ENCODE results near the gene TRIM31.

The TRIM31 gene

DNA sequence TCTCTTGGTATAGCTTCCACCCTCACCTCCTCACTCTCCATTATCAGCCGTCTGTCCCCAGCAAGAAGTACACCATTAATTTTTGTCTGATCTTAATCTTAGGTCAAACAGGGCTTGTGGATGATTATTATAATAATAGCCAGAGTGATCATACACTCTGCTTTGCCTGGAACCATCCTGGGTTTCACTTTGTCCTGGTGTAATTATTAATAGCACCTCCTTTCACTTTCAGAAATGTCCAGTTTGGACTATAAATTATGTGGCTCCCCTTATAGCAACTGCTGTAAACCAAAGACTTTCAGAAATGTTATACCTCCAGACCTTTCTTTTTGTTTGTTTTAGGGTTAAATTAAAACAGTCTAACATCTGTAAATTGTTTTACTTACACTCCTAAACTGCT is 951 bp upstream of the TRIM31 start:
- no peak for DNase-seq (ENCODE audit: low read depth)

DNA sequence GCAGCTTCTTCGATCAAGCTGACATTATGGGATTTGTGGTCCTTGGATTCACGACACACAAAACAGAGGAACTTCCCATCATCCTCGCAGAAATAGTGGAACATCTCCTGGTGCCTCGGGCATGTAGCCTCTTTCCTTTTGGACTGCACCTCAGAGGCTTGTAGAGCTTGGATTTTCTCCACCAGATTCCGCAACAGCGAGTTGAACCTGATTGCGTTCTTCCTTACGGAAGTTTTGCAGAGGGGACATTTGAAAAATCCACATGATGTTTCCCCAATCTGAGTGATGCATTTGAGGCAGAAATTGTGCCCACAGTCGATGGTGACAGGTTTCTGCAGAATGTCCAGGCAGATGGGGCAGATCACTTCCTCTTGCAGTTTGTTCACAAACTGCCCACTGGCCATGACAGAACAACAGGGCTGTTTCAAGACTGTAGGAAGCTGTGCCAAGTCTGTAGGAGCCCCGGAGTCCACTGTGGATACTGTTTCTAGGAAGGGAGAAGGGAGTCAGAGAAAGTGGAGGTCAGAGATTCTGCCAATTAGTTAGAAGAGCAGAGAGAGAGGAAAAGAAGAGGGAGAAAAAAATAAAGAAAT is 392 bp downstream of the TRIM31 start:
- no peak for DNase-seq (ENCODE audit: low read depth)

DNA sequence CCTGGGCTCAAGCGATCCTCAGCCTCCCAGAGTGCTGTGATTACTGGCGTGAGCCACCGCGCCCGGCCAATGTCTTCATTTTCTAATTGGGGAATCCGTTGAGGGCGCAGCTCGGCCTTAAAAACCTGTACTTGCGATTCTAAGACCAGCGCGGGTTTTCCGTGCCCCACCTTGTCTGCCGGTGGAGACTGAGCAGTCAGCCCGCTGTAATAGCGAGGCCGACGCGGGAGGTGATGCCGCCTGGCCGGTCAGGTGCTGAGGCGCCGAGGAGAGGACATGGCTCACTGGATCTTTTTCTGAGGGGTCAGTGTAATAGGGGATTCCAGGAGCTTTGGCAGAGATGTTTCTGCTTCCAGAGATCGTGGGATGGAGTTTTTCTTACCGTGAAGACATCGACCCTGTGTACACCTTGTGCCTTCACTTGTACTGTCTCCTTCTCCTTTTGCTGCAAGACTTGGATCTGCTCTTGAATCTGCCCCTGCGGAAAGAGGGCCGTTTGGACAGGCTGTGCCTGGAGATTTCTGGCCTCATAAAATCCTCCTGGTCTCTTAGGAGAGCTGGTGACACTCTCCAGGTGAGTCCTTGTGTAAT is 1.5 kb downstream of the TRIM31 start:
- DNase-seq (ENCODE audit: low read depth) = no peak

DNA sequence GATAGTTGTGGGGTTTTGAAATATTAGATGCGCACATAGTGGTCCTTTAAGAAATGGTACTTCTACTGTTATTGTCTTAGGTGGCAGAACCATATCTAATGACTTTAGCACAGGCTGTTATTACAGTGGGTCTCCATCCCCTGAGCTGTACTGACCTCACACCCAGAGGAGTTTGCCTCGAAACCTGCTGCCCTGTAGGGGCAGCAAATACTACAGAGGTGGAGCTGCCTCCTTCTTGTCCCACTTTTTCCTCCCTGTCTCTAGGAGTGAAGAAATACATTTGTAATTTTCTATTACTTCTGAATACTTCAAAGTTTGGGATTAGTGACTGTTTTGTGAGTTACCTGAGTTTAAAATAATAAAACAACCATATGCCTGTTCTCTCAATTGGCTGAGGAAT is 8.2 kb downstream of the TRIM31 start:
- DNase-seq (ENCODE audit: low read depth) = no peak

GRCh38 chr6:30103872-30104179 is 9.1 kb downstream of the TRIM31 start:
- no peak for DNase-seq (ENCODE audit: low read depth)

DNA sequence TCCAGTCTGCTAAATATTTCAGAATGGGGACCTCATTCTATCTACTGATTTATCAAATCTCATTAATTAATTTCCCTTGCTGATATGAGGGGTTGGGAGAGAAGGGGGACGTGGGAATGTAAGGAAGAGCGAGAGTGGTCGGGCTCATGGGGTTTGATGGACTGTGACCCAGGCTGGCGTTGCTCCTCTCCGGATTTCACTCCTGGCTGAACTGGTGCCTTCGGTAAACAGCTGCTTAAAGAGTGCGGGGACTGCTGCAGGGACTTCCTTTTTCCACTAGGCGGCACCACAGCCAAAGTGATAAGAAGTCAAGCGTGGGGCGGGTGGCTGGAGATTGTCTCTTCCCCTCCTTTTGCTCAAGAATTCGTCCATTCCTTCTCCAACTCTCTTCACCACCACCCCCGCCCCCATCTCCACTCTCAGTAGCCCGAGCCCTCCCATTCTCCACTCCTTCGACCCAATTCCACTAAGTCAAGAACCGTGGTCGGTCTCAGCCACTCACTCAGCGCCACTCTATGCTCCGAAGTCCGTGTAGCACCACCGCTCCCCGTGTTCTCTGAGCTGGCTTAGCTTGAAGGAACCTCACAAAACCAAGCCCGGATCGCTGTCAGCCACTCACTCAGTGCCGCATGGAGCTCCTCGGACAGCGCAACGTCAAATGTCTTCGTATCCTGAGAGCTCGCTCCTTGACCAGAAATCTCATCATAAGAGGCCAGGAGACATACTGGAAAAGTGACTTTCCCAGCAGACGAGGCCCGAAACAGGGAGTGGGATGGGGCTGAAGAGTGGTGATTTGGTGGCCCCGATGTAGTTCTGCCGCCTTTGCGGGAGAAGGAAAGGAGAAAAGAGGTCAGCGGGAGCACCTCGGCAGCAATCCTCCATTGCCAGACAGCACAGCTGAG is 9.7 kb downstream of the TRIM31 start:
- peak; percentile 23 for DNase-seq (ENCODE audit: low read depth)

- DNase-seq (ENCODE audit: low read depth) = no peak
Measured at GRCh38 chr6:30102414-30102969, 10.4 kb downstream of the TRIM31 start.

DNA sequence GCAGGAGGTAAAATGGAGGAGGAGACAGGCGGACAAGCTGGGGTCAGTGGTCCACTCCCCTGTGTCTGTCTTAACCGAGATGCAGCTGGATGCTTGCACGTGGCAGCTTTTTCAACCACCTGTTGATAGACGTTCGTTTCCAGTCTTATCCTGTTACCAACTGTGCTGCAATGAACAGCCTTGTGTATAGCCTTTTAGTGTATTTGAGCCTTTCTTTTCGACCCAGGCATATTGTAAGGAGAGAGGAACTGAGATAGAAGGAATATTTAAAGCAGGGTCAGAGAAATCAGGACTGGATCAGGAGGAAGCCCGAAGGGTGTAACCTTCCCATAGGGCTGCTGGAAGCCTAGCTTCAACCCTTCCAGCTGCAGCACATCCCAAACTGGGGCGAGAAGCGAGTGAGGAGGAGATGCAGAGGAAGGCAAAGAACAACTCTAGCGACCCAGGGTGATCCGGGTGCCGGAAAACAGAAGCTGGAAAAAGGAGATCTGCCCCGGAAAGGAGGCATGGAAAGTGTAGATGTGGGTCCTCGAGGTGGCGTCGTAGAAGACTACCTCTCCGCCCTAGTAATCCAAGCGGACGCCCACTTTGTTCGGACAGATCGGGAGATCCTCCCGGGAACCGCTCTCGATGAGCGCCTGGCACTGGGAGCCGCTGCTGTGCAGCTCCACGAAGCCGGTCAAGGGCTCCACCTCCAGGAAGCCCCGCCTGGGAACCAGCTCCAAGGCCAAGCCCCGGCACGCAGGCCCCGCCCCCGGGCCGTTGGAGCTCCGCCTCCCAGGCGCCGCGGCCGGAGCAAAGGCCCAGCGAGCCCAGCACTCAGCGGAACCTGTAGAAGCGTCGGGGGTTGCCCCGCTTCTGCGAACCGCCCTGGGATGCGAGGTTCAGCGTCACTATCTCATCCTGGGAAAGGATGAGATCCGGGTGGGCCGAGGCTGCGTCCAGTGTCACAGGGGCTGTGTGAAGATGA is 11.2 kb downstream of the TRIM31 start:
- DNase-seq (ENCODE audit: low read depth) = peak; percentile 31

GRCh38 chr6:30100585-30101443 is 12.1 kb downstream of the TRIM31 start:
- DNase-seq (ENCODE audit: low read depth) = no peak

GRCh38 chr6:30100154-30100553 is 12.7 kb downstream of the TRIM31 start:
- DNase-seq (ENCODE audit: low read depth) = no peak

- no peak for DNase-seq (ENCODE audit: low read depth)
Measured at GRCh38 chr6:30097902-30098768, 14.8 kb downstream of the TRIM31 start.

DNA sequence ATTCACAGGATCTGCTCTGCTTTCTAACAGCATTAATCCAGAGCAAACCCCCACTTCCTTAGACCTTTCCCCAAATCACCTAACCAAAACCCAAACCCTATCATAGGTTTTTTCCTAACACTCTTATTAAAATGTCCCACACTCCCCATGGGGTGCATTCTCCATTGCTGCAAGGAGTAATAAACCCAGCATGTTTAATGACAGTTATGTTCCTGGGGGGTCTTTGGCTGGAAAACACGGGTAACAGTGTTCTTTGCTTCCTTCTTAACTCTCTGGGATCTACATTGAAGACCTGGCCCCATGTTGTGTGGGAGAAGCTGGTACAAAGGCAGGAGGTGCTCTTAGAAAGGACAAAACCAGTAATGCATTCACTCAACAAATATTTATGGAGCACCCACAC is 16.1 kb downstream of the TRIM31 start:
- no peak for DNase-seq (ENCODE audit: low read depth)

DNA sequence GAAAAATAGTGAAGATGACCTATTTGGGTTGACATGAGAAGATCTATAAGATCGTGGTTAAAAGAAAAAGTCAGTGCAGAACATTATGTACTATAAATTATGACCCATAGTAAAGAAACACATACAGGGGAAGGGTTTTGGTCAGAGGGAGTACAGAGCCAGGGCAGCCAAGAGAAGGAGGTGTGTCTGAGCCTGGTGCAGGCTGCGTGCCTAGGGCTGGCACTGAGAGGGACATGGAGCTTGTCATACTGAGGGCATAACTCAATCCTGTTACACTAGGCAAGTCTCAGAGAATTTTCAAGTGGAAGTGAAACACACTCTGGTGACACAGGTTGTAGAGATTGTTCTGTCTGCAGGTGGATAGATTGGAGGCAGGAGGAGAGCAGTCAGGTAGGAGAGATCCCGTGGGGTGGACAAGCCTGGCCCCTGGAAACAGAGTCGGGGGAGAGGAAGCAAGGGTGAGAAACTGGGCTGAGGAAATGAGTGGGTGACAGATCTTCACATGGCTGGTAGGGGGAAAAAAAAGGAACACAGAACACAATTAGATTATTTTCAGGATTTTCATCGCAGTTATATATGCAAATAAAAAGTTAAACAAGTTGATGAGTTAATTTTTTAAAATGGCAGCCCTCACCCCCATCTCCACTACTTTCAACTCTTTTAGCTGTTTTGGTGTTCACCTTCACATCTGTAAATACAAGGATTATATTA is 18.8 kb downstream of the TRIM31 start:
- DNase-seq (ENCODE audit: low read depth) = no peak

DNA sequence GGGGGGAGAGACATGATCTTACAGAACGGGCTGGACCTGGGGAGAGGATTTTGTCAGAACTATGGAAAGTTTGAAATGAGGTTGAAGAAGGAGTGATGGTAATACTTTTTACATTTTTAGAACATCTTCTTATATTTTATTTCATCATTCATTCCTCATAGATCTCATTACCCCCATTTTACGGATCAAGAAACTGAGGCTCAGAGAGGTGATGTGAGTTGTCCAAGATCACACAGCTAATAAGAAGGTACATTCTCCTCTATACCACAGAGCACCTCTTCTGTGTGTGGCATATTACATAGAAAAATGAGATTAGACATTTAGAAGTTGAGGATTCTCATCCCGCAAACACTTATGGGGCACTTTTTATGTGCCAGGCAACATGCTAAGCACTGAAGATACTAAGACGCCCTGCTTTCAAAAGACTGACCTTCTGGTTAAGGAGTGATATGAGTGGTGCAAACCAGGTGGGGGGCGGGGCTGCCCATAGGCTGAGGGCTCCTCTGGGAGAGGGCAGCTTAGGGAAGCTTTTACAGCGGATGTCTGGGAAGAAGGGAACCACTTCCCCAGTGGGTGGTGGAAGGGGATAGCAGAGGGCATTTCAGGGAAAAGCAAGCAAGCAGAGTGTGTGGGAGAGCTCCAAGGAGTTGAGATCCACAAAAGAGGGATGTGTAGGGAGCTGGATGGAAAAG is 19.9 kb downstream of the TRIM31 start:
- no peak for DNase-seq (ENCODE audit: low read depth)

DNA sequence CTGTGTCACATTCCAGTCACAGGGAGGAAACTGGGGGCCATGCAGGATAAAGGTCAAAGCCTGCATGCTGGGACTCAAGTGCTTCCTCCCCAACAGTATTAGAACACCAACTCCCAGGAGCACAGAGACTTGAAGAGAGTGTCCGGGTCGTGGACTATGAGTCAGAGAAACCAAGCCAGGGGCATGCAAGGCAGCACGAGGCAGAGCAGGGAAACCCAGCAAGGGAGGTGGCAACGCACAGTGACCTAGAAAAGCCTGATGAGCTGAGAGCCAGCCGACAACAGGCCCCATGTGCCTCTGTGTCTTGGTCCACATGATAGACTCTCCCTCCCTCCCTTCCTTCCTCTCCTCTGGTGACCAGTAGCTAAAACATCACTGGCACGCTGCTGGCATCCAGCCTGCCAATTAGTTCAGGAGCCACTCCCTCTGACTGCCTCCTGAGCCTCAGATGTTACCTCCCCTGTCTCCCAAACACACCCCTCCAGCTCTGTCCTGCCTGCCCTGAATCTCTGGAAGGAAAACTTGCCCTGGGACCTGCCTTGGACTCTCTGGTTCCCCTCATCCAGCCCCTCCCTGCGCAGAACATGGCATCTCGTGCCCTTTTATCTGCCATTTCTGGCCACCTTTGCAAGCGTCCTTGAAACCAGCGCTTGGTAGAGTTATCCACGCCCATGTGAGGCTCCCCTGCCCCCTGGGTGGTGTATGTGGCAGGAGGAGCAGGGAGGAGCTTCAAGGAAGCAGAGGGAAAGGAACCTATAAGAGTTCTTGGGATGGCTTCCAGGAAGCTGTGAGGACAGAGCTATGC is 21.1 kb downstream of the TRIM31 start:
- no peak for DNase-seq (ENCODE audit: low read depth)

DNA sequence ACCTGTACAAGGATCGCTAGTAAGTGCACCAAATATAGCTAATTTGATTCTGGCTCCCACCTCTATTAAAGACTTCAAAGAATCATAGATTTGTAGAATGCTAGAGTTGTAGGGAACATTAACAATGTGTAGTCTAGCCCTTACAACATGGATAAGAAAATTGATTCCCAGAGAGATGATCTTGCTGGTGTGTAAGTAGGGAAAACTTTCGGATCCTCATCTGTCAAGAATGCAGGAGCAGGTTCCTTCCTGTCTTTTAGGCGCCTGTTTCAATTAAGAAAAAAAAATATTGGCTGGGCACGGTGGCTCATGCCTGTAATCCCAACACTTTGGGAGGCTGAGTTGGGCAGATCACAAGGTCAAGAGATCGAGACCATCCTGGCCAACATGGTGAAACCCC is 25.0 kb downstream of the TRIM31 start:
- no peak for DNase-seq (ENCODE audit: low read depth)

DNA sequence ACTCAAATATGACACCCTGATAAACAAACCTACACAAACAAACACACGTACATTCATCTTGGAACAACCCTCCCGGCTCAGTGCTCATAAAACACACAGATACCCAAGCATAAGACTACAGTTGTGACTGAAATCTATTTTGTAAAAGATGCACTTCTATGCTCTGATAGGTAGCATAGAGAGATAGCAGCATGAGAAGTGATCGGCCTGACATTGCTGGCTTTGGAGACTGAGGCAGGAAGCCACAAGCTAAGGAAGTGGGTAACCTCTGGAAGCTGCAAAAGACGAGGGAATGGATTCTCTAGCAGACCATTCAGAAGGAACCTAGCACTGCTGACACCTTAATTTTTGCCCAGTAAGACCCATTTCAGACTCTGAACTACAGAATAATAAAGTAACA is 35.7 kb downstream of the TRIM31 start:
- no peak for DNase-seq (ENCODE audit: low read depth)

All from non-pigmented ciliary epithelial cell (primary cell).